Measurements from ENCODE around the gene UBE2Q2.
"Not testable (repeated sequence)": the region's sequence is repeated elsewhere in the genome, so short reads cannot be mapped to it uniquely, and the experiment has no call there.

- not testable (repeated sequence) for TF ChIP-seq AFF4 (CRISPR knock-in tag; IDR thresholded peaks at IDR 0.05; ENCODE audit: borderline replicate concordance); CTCF (IDR thresholded peaks at IDR 0.05); RELA (CRISPR knock-in tag; IDR thresholded peaks at IDR 0.05; ENCODE audit: borderline replicate concordance); SP1 (CRISPR knock-in tag; conservative IDR thresholded peaks at IDR 0.05); NR1H2 (CRISPR knock-in tag; IDR thresholded peaks at IDR 0.05); GABPB1 (CRISPR knock-in tag; IDR thresholded peaks at IDR 0.05)
Observed at GRCh38 chr15:75797146-75797545, 46.1 kb upstream of the UBE2Q2 start.

All from WTC11 (cell line).